DND-41 (cell line): Measurements from ENCODE around the gene UBA5.
A peak's percentile ranks its signal among the peaks of the same experiment; 100 is the strongest.

Experiments used
- ATAC-seq: fragments of 200-7000 bp; cut with Tn5 transposase; 3 replicates; pipeline ENCODE4 v1.9.1; 2021; ENCODE audit warnings: low read depth; ENCODE audit not compliant: insufficient read depth
- DNase-seq: peaks from one replicate; pipeline ENCODE4 v3.0.0-alpha.2; 2020
- H2AFZ ChIP-seq: 2 replicates; pipeline ENCODE4 v1.6.0; 2012; ENCODE audit warnings: low read depth, low read length
- H3K27ac ChIP-seq: 2 replicates; pipeline ENCODE4 v1.5.1; 2012; ENCODE audit warnings: low read length, inconsistent platforms
- H3K27me3 ChIP-seq: fragments of 200-600 bp; sonication (generic); 2 replicates; pipeline ENCODE4 v1.6.0; 2012; ENCODE audit warnings: low read length, mild to moderate bottlenecking, inconsistent platforms; ENCODE audit not compliant: insufficient read depth, poor library complexity
- H3K36me3 ChIP-seq: 2 replicates; pipeline ENCODE4 v1.5.1; 2012; ENCODE audit warnings: low read length, inconsistent platforms; ENCODE audit not compliant: insufficient read depth
- H3K4me1 ChIP-seq: 2 replicates; pipeline ENCODE4 v1.5.1; 2012; ENCODE audit warnings: mild to moderate bottlenecking, low read length; ENCODE audit not compliant: insufficient read depth
- H3K4me2 ChIP-seq: 2 replicates; pipeline ENCODE4 v1.6.0; 2012; ENCODE audit warnings: mild to moderate bottlenecking, moderate library complexity, low read length, inconsistent platforms; ENCODE audit not compliant: insufficient read depth
- H3K4me3 ChIP-seq, 2 experiments: fragments of 200-600 bp in 1 of 2; shearing (Covaris generic) in 1 of 2; 2 replicates each; pipeline ENCODE4 v1.5.1; 2012 to 2016; ENCODE audit warnings: inconsistent platforms in 2 of 2, low read length in 2 of 2, mild to moderate bottlenecking in 2 of 2, low read depth in 1 of 2, moderate library complexity in 1 of 2
- H3K79me2 ChIP-seq: 2 replicates; pipeline ENCODE4 v1.6.0; 2012; ENCODE audit warnings: low read length, inconsistent platforms; ENCODE audit not compliant: insufficient read depth
- H3K9ac ChIP-seq: 2 replicates; pipeline ENCODE4 v1.6.0; 2012; ENCODE audit warnings: low read depth, mild to moderate bottlenecking, inconsistent platforms, low read length, moderate library complexity
- H3K9me3 ChIP-seq: 2 replicates; pipeline ENCODE4 v1.5.1; 2012; ENCODE audit warnings: low read length, moderate library complexity, mild to moderate bottlenecking, inconsistent platforms; ENCODE audit not compliant: insufficient read depth, severe bottlenecking
- H4K20me1 ChIP-seq: 2 replicates; pipeline ENCODE4 v1.6.0; 2012; ENCODE audit warnings: low read length; ENCODE audit not compliant: insufficient read depth
- EZH2 ChIP-seq: IDR thresholded peaks from 3 replicates; pipeline ENCODE4 v1.6.1; 2012; ENCODE audit warnings: borderline replicate concordance, low read depth, mild to moderate bottlenecking, moderate library complexity, low read length, inconsistent platforms; ENCODE audit not compliant: severe bottlenecking
- TF ChIP-seq, protein P1 (sequence below): IDR thresholded peaks from 2 replicates; pipeline ENCODE4 v1.5.1; 2012; ENCODE audit warnings: borderline replicate concordance, low read length, moderate library complexity, mild to moderate bottlenecking; ENCODE audit not compliant: poor library complexity, severe bottlenecking; ENCODE audit errors: extremely low read depth

UBA5 gene

DNA sequence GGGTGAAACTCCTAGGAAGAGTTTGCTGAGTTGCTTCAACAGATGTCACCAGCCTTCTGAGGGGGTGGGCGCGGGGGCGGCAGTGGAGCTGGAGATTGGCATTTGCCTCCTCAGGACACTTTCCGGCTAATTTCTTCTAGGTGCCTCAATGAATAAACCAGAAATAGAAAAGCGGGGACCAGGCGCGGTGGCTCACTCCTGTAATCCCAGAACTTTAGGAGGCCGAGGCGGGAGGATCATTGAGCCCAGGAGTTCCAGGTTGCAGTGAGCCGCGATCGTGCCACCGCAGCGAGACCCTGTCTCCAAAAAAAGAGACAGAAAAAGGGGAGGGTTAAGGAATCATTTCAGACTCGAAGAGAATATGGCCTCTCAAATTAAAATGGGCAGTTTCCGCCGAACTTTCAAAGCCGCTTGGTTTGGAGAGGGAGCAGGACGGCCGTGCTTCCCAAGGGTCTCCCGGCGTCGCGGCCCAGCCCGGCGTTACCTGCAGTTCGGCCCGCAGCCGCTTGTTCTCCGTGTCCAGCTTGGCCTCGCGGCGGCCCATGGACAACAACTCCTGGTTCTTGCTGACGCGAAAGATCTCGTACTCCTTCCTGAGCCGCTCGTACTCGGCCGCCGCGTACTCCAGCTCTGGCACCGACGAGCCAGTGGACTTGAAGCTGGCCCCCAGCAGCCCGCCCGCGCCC lies 61.5 kb downstream of the UBA5 start:
- Histone ChIP-seq H3K27ac (peak overlapping the region; percentile 68), H2AFZ (peak overlapping the region; percentile 85)
- no peak for DNase-seq

DNA sequence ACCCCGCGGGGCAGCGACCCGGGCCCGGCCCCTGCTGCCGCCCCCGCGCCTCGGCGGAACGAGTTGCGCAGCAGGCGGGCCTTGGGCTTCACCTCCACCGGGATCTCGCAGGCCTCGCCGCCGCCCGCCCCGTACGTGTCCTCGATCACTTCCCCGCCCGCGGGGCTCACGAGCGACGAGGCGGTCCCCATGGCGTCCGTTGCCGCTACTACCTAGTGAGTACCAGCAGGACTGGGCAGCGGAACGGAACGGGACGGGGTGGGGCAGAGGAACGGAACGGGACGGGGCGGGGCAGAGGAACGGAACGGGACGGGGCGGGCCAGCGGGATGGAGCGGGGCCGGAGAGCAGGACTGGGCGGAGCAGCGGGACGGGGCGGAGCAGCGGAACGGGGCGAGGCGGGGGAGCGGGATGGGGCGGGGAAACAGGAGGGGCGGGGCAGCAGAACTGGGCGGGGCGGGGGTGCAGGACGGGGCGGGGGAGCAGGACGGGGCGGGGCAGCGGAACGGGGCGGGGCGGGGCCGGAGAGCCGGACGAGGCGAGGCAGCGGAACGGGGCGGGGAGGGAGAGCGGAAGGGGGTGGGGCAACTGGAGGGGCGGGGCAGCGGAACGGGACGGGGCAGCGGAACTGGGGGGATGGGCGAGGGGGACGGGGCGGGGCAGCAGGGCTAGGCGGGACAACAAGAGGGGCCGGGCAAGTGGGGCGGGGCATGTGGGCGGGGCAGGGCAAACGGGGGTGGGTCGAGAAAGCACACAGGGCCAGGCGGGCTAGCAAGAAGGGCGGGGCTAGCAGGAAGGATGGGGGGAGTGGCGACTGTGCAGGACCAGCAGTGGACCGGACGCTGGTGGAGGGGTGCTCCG lies 62.3 kb downstream of the UBA5 start, which contains the start of gene NPHP3:
NPHP3 (minus strand) TSS at position 245 of the 859 bp plus-strand sequence; CDS start at position 191, 54 bp downstream.
- no peaks in the 10 kb centered on the region for H4K20me1 ChIP-seq
- peak within 1 kb of the TSS; percentile 68 for H3K27ac ChIP-seq
- ATAC-seq (peak; percentile 82), DNase-seq (peak; percentile 93)
- peak within 1 kb of the TSS; percentile 93 for H2AFZ ChIP-seq
- H3K36me3 ChIP-seq = peaks cover 6% of the 10 kb centered on the region; the same call in 1 of the 2 replicates
- peaks cover 11% of the 10 kb centered on the region for H3K79me2 ChIP-seq
- H3K4me1 ChIP-seq = peaks cover 28% of the 10 kb centered on the region
- H3K4me3 ChIP-seq = peak within 1 kb of the TSS; percentile 30 to 95; a peak in 3 of 4 replicates
- no peaks in the 10 kb centered on the region for H3K27me3 ChIP-seq
- TF ChIP-seq, protein P1, sequence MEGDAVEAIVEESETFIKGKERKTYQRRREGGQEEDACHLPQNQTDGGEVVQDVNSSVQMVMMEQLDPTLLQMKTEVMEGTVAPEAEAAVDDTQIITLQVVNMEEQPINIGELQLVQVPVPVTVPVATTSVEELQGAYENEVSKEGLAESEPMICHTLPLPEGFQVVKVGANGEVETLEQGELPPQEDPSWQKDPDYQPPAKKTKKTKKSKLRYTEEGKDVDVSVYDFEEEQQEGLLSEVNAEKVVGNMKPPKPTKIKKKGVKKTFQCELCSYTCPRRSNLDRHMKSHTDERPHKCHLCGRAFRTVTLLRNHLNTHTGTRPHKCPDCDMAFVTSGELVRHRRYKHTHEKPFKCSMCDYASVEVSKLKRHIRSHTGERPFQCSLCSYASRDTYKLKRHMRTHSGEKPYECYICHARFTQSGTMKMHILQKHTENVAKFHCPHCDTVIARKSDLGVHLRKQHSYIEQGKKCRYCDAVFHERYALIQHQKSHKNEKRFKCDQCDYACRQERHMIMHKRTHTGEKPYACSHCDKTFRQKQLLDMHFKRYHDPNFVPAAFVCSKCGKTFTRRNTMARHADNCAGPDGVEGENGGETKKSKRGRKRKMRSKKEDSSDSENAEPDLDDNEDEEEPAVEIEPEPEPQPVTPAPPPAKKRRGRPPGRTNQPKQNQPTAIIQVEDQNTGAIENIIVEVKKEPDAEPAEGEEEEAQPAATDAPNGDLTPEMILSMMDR = no peak
- no peak for TF ChIP-seq EZH2
- peak within 1 kb of the TSS; percentile 82 for H3K9ac ChIP-seq
- H3K4me2 ChIP-seq = peak within 1 kb of the TSS; percentile 84
- no peaks in the 10 kb centered on the region for H3K9me3 ChIP-seq

More for the DNA sequence above, 61.5 kb downstream of the UBA5 start:
- peak overlapping the region; percentile 30 to 85; a peak in 3 of 4 replicates for H3K4me3 ChIP-seq
- H3K9me3 ChIP-seq = no peaks in the 10 kb centered on the region
- no peak; the same call in 2 of the 3 replicates for ATAC-seq
- peak overlapping the region; percentile 73 for H3K4me2 ChIP-seq
- H3K27me3 ChIP-seq = no peaks in the 10 kb centered on the region
- peak overlapping the region; percentile 82 for H3K9ac ChIP-seq
- H3K4me1 ChIP-seq = peaks cover 28% of the 10 kb centered on the region
- H4K20me1 ChIP-seq = no peaks in the 10 kb centered on the region
- H3K36me3 ChIP-seq = peaks cover 8% of the 10 kb centered on the region; the same call in 1 of the 2 replicates
- no peak for TF ChIP-seq EZH2
- TF ChIP-seq, protein P1 = no peak
- H3K79me2 ChIP-seq = peaks cover 11% of the 10 kb centered on the region

DNA sequence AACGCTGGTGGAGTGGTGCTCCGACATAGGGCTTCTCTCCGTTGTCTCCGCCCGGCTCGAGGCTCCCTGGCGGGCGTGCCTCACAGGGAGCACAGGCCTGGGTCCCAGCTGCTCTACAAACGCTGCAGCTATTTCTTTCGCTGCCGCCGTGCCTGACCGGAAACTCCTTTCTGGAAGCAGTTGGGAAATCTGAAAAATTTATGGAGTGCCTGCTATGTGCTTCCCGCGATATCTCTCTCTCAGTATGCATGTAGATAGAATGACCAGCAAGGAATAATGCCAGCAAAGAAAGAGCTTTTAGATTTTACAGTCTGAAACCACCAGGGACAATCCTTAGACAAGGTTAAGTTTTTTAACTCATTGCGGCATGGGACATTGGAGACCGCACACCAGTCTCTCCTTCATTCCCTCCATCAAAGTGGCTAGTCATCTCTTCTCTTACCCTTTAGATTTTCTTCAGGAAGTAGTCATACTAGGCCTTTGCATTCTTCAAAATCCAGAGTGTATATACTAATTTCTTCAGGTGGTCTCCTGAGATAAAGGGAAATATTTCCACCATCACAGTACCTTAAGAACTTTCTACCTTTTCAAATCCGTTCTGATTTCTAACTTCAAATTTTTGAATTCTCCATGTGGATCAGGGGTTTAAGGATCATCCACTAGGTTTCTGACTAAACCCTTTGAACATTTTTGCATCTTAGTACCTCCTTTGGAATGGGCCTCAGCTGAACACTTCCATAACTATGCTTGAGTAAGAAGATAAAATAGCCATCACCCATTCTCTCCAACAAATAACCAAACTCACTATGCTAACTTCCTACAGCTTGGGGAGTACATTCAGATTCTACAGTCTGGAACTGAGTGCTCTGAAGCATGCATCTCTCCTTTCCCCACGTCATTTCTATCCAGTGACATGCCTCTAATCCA lies 63.2 kb downstream of the UBA5 start:
- H3K4me1 ChIP-seq = peaks cover 28% of the 10 kb centered on the region
- no peaks in the 10 kb centered on the region for H4K20me1 ChIP-seq
- H3K27me3 ChIP-seq = no peaks in the 10 kb centered on the region
- H3K9ac ChIP-seq = peak overlapping the region; percentile 64
- H3K9me3 ChIP-seq = no peaks in the 10 kb centered on the region
- peak overlapping the region; percentile 21 to 95; a peak in 3 of 4 replicates for H3K4me3 ChIP-seq
- H2AFZ ChIP-seq = peak overlapping the region; percentile 93
- peak overlapping the region; percentile 68 for H3K27ac ChIP-seq
- H3K4me2 ChIP-seq = peak overlapping the region; percentile 84
- TF ChIP-seq, protein P1 = no peak
- no peak for TF ChIP-seq EZH2
- peaks cover 4% of the 10 kb centered on the region; the same call in 1 of the 2 replicates for H3K36me3 ChIP-seq
- no peak; the same call in 2 of the 3 replicates for ATAC-seq
- peaks cover 11% of the 10 kb centered on the region for H3K79me2 ChIP-seq
- DNase-seq = no peak
